Neural cell (in vitro differentiated cells): ENCODE data around the gene LKAAEAR1. TPM values are rescaled to one million over a fixed set of nuclear protein-coding genes. Genes with fewer than 3 reads are reported as not detected.

Experiments used
- H2AFZ ChIP-seq: fragments of 200-600, 300-800 bp; sonication (generic), shearing (Covaris generic); 2 replicates; pipeline ENCODE4 v1.6.0; 2014; ENCODE audit warnings: low read depth, mild to moderate bottlenecking, antibody characterized with exemption, low read length, moderate library complexity
- H3F3A ChIP-seq: fragments of 200-600 bp; shearing (Covaris generic); 2 replicates; pipeline ENCODE4 v1.6.1; 2016; ENCODE audit warnings: mild to moderate bottlenecking, moderate library complexity, mixed read lengths, antibody characterized with exemption, low read length; ENCODE audit not compliant: insufficient read depth, poor library complexity, severe bottlenecking
- H3K27ac ChIP-seq: fragments of 200-600, 300-800 bp; sonication (generic), shearing (Covaris generic); 2 replicates; pipeline ENCODE4 v1.5.1; 2014; ENCODE audit warnings: mild to moderate bottlenecking, low read length, moderate library complexity
- H3K27me3 ChIP-seq: fragments of 300-800, 200-600 bp; sonication (generic), shearing (Covaris generic); 2 replicates; pipeline ENCODE4 v1.6.0; 2014; ENCODE audit warnings: mild to moderate bottlenecking, low read depth, low read length, moderate library complexity; ENCODE audit not compliant: insufficient read depth
- H3K36me3 ChIP-seq: fragments of 300-800, 200-600 bp; sonication (generic), shearing (Covaris generic); 2 replicates; pipeline ENCODE4 v1.5.1; 2014; ENCODE audit warnings: mild to moderate bottlenecking, antibody characterized with exemption, low read length, moderate library complexity; ENCODE audit not compliant: insufficient read depth
- H3K4me2 ChIP-seq: fragments of 300-800, 200-600 bp; sonication (generic), shearing (Covaris generic); 2 replicates; pipeline ENCODE4 v1.6.0; 2014; ENCODE audit warnings: mild to moderate bottlenecking, low read length
- H3K4me3 ChIP-seq: fragments of 300-800, 200-600 bp; sonication (generic), shearing (Covaris generic); 2 replicates; pipeline ENCODE4 v1.5.1; 2014; ENCODE audit warnings: mild to moderate bottlenecking, low read length, moderate library complexity
- H3K79me2 ChIP-seq: fragments of 200-600 bp; shearing (Covaris generic); replicated peaks from 2 replicates; pipeline ENCODE4 v1.6.0; 2014; ENCODE audit warnings: mild to moderate bottlenecking, low read length, moderate library complexity; ENCODE audit not compliant: insufficient read depth
- H3K9ac ChIP-seq: fragments of 300-800, 200-600 bp; sonication (generic), shearing (Covaris generic); 2 replicates; pipeline ENCODE4 v1.6.1; 2016; ENCODE audit warnings: mild to moderate bottlenecking, low read length, mixed read lengths
- H3K9me2 ChIP-seq: fragments of 200-600 bp; shearing (Covaris generic); 2 replicates; pipeline ENCODE4 v1.6.1; 2016; ENCODE audit warnings: mild to moderate bottlenecking, low read length, mixed read lengths; ENCODE audit not compliant: insufficient read depth
- H3K9me3 ChIP-seq: fragments of 200-600, 300-800 bp; sonication (generic), shearing (Covaris generic); 2 replicates; pipeline ENCODE4 v1.6.1; 2016; ENCODE audit warnings: mild to moderate bottlenecking, mixed run types, low read length, moderate library complexity, mixed read lengths
- H4K20me1 ChIP-seq: fragments of 200-600 bp; shearing (Covaris generic); 2 replicates; pipeline ENCODE4 v1.6.1; 2016; ENCODE audit warnings: mild to moderate bottlenecking, mixed run types; ENCODE audit not compliant: insufficient read depth
- EP300 ChIP-seq: fragments of 450-650 bp; conservative IDR thresholded peaks from 2 replicates; pipeline ENCODE4 v1.6.1; 2014; ENCODE audit warnings: antibody characterized with exemption, mild to moderate bottlenecking, moderate library complexity; ENCODE audit not compliant: poor library complexity, severe bottlenecking
- EZH2 ChIP-seq: fragments of 200-600, 300-800 bp; shearing (Covaris generic), sonication (generic); IDR thresholded peaks from 2 replicates; pipeline ENCODE4 v1.6.1; 2014; ENCODE audit warnings: antibody characterized with exemption, low read length, borderline replicate concordance, mild to moderate bottlenecking; ENCODE audit not compliant: insufficient read depth, poor library complexity, severe bottlenecking
- MXI1 ChIP-seq: fragments of 450-650 bp; conservative IDR thresholded peaks from 2 replicates; pipeline ENCODE4 v1.6.1; 2014; ENCODE audit warnings: antibody characterized with exemption, mild to moderate bottlenecking; ENCODE audit not compliant: poor library complexity, severe bottlenecking
- POLR2AphosphoS5 ChIP-seq: IDR thresholded peaks from 2 replicates; pipeline ENCODE4 v1.6.1; 2012
- RAD21 ChIP-seq: fragments of 450-650 bp; conservative IDR thresholded peaks from 2 replicates; pipeline ENCODE4 v1.6.1; 2014; ENCODE audit warnings: antibody characterized with exemption, mild to moderate bottlenecking, moderate library complexity
- SMC3 ChIP-seq: fragments of 450-650 bp; conservative IDR thresholded peaks from 2 replicates; pipeline ENCODE4 v1.6.1; 2014; ENCODE audit warnings: antibody characterized with exemption, mild to moderate bottlenecking, moderate library complexity; ENCODE audit not compliant: poor library complexity
- TAF1 ChIP-seq: IDR thresholded peaks from 2 replicates; pipeline ENCODE4 v1.6.1; 2012; ENCODE audit warnings: low read depth
- polyA plus RNA-seq: library from polyadenylated mRNA; depleted of rRNA; stranded (reverse); fragments of >200 nt; gene quantifications from 2 replicates; pipeline ENCODE4 v1.2.3, GENCODE V29; 2014
- TF ChIP-seq, protein P1 (sequence below): IDR thresholded peaks from 2 replicates; pipeline ENCODE4 v1.6.1; 2012; ENCODE audit warnings: borderline replicate concordance
- TF ChIP-seq, protein P2 (sequence below): fragments of 450-650 bp; IDR thresholded peaks from 2 replicates; pipeline ENCODE4 v1.5.1; 2014; ENCODE audit warnings: antibody characterized with exemption, mild to moderate bottlenecking, moderate library complexity; ENCODE audit not compliant: poor library complexity, severe bottlenecking

The LKAAEAR1 gene
- polyA plus RNA-seq, 1 donor from 2014 or later = 9.3 TPM

DNA sequence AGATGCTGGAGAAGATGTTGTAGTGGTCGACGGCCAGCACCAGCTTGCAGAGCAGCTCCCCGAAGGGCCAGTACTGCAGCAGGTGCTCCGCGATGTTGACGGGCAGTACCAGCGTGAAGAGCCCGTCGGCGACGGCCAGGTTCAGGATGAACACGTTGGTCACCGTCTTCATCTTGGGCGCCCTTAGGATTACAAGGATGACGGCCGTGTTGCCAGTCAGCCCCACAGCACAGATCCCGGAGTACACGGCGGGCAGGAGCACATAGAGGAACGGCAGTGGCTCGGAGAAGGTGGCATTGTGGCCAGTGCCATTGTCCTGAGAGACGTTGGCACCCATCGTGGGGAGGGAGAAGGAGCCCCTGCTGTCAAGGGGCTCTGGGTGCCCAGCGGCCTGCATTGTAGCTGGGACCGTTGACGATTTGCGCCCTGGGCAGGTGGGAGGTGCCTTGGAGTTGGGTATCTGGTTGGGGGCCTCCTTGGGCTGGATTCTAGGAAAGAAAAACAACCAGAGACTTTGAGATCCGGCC lies 22.3 kb upstream of the LKAAEAR1 start:
- H3K27me3 ChIP-seq = no peaks in the 10 kb centered on the region
- TF ChIP-seq MXI1 (no peak), POLR2AphosphoS5 (no peak), SMC3 (no peak), TAF1 (no peak), EP300 (no peak), EZH2 (no peak), RAD21 (no peak)
- TF ChIP-seq, protein P1, sequence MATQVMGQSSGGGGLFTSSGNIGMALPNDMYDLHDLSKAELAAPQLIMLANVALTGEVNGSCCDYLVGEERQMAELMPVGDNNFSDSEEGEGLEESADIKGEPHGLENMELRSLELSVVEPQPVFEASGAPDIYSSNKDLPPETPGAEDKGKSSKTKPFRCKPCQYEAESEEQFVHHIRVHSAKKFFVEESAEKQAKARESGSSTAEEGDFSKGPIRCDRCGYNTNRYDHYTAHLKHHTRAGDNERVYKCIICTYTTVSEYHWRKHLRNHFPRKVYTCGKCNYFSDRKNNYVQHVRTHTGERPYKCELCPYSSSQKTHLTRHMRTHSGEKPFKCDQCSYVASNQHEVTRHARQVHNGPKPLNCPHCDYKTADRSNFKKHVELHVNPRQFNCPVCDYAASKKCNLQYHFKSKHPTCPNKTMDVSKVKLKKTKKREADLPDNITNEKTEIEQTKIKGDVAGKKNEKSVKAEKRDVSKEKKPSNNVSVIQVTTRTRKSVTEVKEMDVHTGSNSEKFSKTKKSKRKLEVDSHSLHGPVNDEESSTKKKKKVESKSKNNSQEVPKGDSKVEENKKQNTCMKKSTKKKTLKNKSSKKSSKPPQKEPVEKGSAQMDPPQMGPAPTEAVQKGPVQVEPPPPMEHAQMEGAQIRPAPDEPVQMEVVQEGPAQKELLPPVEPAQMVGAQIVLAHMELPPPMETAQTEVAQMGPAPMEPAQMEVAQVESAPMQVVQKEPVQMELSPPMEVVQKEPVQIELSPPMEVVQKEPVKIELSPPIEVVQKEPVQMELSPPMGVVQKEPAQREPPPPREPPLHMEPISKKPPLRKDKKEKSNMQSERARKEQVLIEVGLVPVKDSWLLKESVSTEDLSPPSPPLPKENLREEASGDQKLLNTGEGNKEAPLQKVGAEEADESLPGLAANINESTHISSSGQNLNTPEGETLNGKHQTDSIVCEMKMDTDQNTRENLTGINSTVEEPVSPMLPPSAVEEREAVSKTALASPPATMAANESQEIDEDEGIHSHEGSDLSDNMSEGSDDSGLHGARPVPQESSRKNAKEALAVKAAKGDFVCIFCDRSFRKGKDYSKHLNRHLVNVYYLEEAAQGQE = no peak
- TF ChIP-seq, protein P2, sequence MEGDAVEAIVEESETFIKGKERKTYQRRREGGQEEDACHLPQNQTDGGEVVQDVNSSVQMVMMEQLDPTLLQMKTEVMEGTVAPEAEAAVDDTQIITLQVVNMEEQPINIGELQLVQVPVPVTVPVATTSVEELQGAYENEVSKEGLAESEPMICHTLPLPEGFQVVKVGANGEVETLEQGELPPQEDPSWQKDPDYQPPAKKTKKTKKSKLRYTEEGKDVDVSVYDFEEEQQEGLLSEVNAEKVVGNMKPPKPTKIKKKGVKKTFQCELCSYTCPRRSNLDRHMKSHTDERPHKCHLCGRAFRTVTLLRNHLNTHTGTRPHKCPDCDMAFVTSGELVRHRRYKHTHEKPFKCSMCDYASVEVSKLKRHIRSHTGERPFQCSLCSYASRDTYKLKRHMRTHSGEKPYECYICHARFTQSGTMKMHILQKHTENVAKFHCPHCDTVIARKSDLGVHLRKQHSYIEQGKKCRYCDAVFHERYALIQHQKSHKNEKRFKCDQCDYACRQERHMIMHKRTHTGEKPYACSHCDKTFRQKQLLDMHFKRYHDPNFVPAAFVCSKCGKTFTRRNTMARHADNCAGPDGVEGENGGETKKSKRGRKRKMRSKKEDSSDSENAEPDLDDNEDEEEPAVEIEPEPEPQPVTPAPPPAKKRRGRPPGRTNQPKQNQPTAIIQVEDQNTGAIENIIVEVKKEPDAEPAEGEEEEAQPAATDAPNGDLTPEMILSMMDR = no peak
- no peak overlapping the region for H3K4me2 ChIP-seq
- no peak overlapping the region for H2AFZ ChIP-seq
- no peaks in the 10 kb centered on the region for H4K20me1 ChIP-seq
- no peak overlapping the region for H3K27ac ChIP-seq
- no peak overlapping the region for H3K4me3 ChIP-seq
- H3K9me3 ChIP-seq = no peaks in the 10 kb centered on the region
- no peak overlapping the region for H3K9ac ChIP-seq
- H3K36me3 ChIP-seq = no peaks in the 10 kb centered on the region
- no peaks in the 10 kb centered on the region for H3F3A ChIP-seq
- no peaks in the 10 kb centered on the region for H3K9me2 ChIP-seq
- H3K79me2 ChIP-seq = no peaks in the 10 kb centered on the region

DNA sequence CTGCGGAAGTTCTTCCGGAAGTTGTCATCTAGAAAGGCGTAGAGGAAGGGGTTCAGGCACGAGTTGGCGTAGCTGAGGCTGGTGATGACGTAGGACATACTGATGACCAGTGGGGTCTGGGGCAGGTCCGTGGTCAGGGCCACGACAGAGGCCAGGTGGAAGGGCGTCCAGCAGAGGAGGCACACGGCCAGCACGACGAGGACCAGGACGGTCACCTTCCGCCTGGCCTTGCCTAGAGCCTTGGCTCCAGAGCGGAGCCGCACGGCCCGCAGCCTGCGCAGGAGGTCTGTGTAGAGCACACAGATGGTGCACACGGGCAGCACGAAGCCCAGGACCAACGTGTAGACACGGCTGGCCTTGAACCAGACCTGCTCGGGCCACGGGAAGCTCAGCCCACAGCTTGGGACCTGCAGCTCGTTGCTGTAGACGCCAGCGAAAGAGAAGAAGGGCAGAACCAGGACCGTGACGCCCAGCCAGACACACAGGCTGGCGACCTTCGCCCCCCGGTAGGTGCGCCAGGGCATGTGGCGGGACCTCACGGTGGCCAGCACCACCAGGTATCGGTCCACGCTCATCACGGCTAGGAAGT lies 21.7 kb upstream of the LKAAEAR1 start:
- H3K79me2 ChIP-seq = no peaks in the 10 kb centered on the region
- TF ChIP-seq EP300 = no peak
- TF ChIP-seq, protein P1 = no peak
- no peak for TF ChIP-seq RAD21
- no peak for TF ChIP-seq EZH2
- no peak for TF ChIP-seq TAF1
- no peak for TF ChIP-seq POLR2AphosphoS5
- TF ChIP-seq, protein P2 = no peak
- TF ChIP-seq MXI1 = no peak
- no peak for TF ChIP-seq SMC3
- H3F3A ChIP-seq = no peaks in the 10 kb centered on the region
- no peaks in the 10 kb centered on the region for H3K36me3 ChIP-seq
- no peaks in the 10 kb centered on the region for H3K27me3 ChIP-seq
- no peak overlapping the region for H2AFZ ChIP-seq
- H3K4me3 ChIP-seq = no peak overlapping the region
- no peak overlapping the region for H3K27ac ChIP-seq
- no peaks in the 10 kb centered on the region for H3K9me2 ChIP-seq
- H4K20me1 ChIP-seq = no peaks in the 10 kb centered on the region
- H3K9ac ChIP-seq = no peak overlapping the region
- no peaks in the 10 kb centered on the region for H3K9me3 ChIP-seq
- no peak overlapping the region for H3K4me2 ChIP-seq
